Measurements from ENCODE around the gene ZBTB9.
"Not testable (repeated sequence)": the region's sequence is repeated elsewhere in the genome, so short reads cannot be mapped to it uniquely, and the experiment has no call there.

ZBTB9 gene

DNA sequence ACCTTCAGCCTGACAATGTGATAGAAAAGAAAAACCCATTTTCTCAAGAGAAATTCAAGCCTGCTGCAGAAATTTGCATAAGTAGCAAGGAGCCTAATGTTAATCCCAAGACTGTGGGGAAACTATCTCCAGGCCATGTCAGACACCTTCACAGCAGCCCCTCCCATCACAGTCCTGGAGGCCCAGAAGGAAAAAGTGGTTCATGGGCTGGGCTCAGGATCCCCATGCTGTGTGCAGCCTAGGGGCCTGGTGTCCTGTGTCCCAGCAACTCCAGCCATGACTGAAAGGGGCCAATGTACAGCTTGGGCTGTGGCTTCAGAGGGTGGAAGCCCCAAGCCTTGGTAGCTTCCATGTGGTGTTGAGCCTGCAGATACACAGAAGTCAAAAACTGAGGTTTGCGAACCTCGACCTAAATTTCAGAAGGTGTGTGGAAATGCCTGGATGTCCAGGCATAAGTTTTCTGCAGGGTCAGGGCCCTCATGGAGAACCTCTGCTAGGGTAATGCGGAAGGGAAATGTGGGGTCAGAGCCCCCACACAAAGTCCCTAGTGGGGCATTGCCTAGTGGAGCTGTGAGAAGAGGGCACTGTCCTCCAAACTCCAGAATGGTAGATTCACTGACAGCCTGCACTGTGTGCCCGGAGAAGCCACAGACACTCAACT is 11.8 kb downstream of the ZBTB9 start:
- no peak for DNase-seq (ENCODE audit: low read depth)

DNA sequence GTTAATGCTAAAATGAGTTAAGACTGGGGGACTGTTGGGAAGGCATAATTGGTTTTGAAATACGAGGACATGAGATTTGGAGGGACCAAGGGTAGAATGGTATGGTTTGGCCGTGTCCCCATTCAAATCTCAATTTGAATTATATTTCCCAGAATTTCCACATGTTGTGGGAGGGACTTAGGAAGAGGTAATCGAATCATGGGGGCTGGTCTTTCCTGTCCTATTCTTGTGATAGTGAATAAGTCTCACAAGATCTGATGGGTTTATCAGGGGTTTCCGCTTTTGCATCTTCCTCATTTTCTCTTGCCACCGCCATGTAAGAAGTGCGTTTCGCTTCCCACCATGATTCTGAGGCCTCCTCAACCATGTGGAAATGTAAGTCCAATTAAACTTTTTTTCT is 12.7 kb downstream of the ZBTB9 start:
- DNase-seq (ENCODE audit: low read depth), result no peak

DNA sequence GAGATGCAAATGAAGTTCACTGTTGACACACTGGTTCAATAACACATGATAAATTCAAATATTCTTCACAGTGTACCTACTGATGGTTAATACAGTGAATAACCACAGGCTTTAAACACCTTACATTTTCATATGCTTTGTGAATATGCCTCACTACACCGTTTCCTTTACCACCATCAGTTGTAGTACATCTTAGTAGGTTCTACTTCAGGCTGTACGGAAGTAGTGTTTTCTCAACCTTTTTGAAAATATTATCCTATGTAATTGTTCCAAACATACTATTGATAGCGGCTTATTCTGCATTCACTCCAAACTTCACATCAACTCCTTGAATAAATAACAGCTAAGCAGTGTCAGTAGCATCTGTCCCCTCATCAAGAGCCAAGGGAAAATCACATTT is 15.3 kb downstream of the ZBTB9 start:
- no peak for DNase-seq (ENCODE audit: low read depth)

GRCh38 chr6:33477864-33478263 is 23.5 kb downstream of the ZBTB9 start:
- DNase-seq (ENCODE audit: low read depth), result no peak

- no peak for DNase-seq (ENCODE audit: low read depth)
These were observed 26.8 kb downstream of the ZBTB9 start for GRCh38 chr6:33481192-33481591.

- not testable (repeated sequence) for DNase-seq (ENCODE audit: low read depth)
These were observed 28.2 kb downstream of the ZBTB9 start for GRCh38 chr6:33482620-33483019.

GRCh38 chr6:33483678-33484077 is 29.3 kb downstream of the ZBTB9 start:
- no peak for DNase-seq (ENCODE audit: low read depth)

GRCh38 chr6:33484673-33485262 is 30.4 kb downstream of the ZBTB9 start:
- not testable (repeated sequence) for DNase-seq (ENCODE audit: low read depth)

- DNase-seq (ENCODE audit: low read depth), result not testable (repeated sequence)
These were observed 31.3 kb downstream of the ZBTB9 start for GRCh38 chr6:33485680-33486079.

- DNase-seq (ENCODE audit: low read depth), result no peak
These were observed 34.0 kb downstream of the ZBTB9 start for GRCh38 chr6:33488339-33488738.

- DNase-seq (ENCODE audit: low read depth), result no peak
These were observed 35.8 kb downstream of the ZBTB9 start for GRCh38 chr6:33490198-33490597.

- no peak for DNase-seq (ENCODE audit: low read depth)
These were observed 36.2 kb downstream of the ZBTB9 start for GRCh38 chr6:33490621-33491020.

- DNase-seq (ENCODE audit: low read depth), result no peak
These were observed 37.7 kb downstream of the ZBTB9 start for GRCh38 chr6:33492093-33492492.

DNA sequence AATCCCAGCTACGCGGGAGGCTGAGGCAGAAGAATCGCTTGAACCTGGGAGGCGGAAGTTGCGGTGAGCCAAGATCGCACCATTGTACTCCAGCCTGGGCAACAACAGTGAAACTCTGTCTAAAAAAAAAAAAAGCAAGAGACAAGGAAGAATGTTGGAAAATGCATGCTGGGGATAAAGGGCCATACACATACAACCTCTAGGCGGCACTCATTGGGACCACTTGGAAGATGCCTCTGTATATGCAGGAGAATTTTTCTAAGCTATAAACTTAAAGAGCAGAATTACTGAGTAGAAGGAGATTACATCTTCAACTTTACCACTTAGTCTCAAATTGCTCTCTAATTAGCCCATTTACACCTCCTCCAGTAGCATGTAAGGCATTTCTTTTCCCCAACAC is 42.8 kb downstream of the ZBTB9 start:
- DNase-seq (ENCODE audit: low read depth), result no peak

DNA sequence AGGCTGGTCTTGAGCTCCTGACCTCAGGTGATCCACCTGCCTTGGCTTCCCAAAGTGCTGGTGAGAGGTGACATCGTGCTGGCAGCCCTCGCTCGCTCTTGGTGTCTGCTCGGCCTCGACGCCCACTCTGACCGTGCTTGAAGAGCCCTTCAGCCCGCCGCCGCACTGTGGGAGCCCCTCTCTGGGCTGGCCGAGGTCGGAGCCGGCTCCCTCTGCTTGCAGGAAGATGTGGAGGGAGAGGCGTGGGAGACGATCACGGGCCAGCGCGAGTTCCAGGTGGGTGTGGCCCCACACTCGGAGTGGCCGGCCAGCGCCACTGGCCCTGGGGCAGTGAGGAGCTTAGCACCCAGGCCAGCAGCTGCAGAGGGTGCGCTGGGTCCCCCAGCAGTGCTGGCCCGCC is 48.1 kb downstream of the ZBTB9 start:
- DNase-seq (ENCODE audit: low read depth), result no peak

- DNase-seq (ENCODE audit: low read depth), result no peak
These were observed 50.1 kb downstream of the ZBTB9 start for GRCh38 chr6:33504486-33504885.

DNA sequence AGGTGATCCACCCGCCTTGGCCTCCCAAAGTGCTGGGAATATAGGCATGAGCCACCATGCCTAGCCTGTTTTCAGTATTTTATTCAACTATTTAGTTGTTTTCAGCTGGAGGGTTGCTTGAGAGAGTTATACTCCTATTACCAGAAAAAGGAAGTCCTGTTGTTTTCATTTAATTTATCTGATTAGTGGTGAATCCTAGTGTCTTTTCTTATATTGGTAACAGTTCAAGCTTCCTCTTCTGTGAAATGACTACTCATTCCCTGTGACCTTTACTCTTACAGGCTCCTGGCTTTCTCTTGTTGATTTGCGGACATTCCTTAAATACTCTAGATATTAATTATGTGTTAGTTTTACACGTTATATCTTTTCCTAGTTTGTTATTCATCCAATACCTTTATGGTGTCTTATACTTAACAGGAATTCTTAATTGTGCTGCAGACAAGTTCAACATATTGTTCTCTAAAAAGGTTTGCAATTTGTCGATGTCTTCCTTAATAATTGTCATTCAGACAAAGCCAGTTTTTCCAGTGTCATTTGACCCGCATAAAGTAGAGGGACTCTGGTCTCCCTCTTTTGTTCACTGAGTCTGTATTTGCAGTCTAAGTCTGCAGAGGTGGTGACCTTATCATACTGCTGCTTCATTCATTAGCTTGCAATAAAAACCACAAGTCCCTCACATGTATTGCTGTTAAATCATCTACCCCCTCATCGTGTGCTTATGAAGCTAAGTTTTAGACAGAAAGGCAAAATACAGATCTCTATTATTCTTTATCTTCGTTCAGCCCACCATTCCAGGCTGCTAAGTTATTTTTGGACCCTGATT is 51.4 kb downstream of the ZBTB9 start:
- no peak for DNase-seq (ENCODE audit: low read depth)
